ENCODE measurements around the gene ITFG2. TPM values are rescaled to one million over a fixed set of nuclear protein-coding genes. Genes with fewer than 3 reads are reported as not detected.

ITFG2 gene
- total RNA-seq, 4 donors from 2014 or later, result 11.9 to 29.0 (median 22.1) TPM

GRCh38 chr12:2826036-2826435 is 13.6 kb downstream of the ITFG2 start:
- Histone ChIP-seq H3K9me3 (no peaks in the 10 kb centered on the region), H3K4me1 (no peaks in the 10 kb centered on the region), H3K4me3 (no peak overlapping the region), H3K27me3 (no peaks in the 10 kb centered on the region), H3K36me3 (peaks cover 0 to 100% of the 10 kb centered on the region in 2 donors), H3K27ac (no peak overlapping the region)
- no peak for ATAC-seq
- 80 to 100% methylated on average over 1 to 2 of the region's 3 CpGs for WGBS, 2 donors (ENCODE audit: low coverage in 1 of 2)
- TF ChIP-seq CTCF (IDR thresholded peaks at IDR 0.05) (no peak), POLR2A (IDR thresholded peaks at IDR 0.05) (no peak), POLR2AphosphoS5 (IDR thresholded peaks at IDR 0.05) (no peak), EP300 (IDR thresholded peaks at IDR 0.05) (no peak)

GRCh38 chr12:2826721-2827515 is 14.4 kb downstream of the ITFG2 start:
- H3K27ac ChIP-seq, result no peak overlapping the region
- H3K36me3 ChIP-seq, result peaks cover 0 to 100% of the 10 kb centered on the region in 2 donors
- H3K9me3 ChIP-seq, result no peaks in the 10 kb centered on the region
- no peaks in the 10 kb centered on the region for H3K27me3 ChIP-seq
- no peak for ATAC-seq
- no peak overlapping the region for H3K4me3 ChIP-seq
- TF ChIP-seq CTCF (IDR thresholded peaks at IDR 0.05) (no peak), POLR2A (IDR thresholded peaks at IDR 0.05) (no peak), EP300 (IDR thresholded peaks at IDR 0.05) (no peak), POLR2AphosphoS5 (IDR thresholded peaks at IDR 0.05) (no peak)
- 20 to 92% methylated on average over 1 to 7 of the region's 14 CpGs for WGBS, 2 donors (ENCODE audit: low coverage in 1 of 2)
- no peaks in the 10 kb centered on the region for H3K4me1 ChIP-seq

- peaks cover 0 to under 1% (median 0%) of the 10 kb centered on the region in 3 donors for H3K4me1 ChIP-seq
- H3K27me3 ChIP-seq, result peaks cover under 1% of the 10 kb centered on the region
- no peak overlapping the region for H3K27ac ChIP-seq
- no peaks in the 10 kb centered on the region for H3K9me3 ChIP-seq
- 86 to 95% methylated on average over 5 to 6 of the region's 6 CpGs for WGBS, 2 donors (ENCODE audit: low coverage in 1 of 2)
- H3K4me3 ChIP-seq, result no peak overlapping the region
- TF ChIP-seq EP300 (IDR thresholded peaks at IDR 0.05), result no peak
- no peak for TF ChIP-seq CTCF (IDR thresholded peaks at IDR 0.05)
- no peak for TF ChIP-seq POLR2AphosphoS5 (IDR thresholded peaks at IDR 0.05)
- no peak for TF ChIP-seq POLR2A (IDR thresholded peaks at IDR 0.05)
- peaks cover 0 to 79% of the 10 kb centered on the region in 2 donors for H3K36me3 ChIP-seq
- no peak for ATAC-seq
These were observed 16.8 kb downstream of the ITFG2 start for GRCh38 chr12:2829275-2829674.

GRCh38 chr12:2832550-2833127 is 20.2 kb downstream of the ITFG2 start:
- ATAC-seq, result no peak
- WGBS, 2 donors (ENCODE audit: low coverage in 1 of 2), result 56 to 72% methylated on average over 3 to 5 of the region's 6 CpGs
- no peak overlapping the region for H3K4me3 ChIP-seq

More at GRCh38 chr12:2832550-2833127, 20.2 kb downstream of the ITFG2 start:
- H3K27ac ChIP-seq, result peak overlapping the region in 1 of 4 donors; percentile 69
- H3K9me3 ChIP-seq, result no peaks in the 10 kb centered on the region
- peaks cover 0 to 46% of the 10 kb centered on the region in 2 donors for H3K36me3 ChIP-seq
- TF ChIP-seq POLR2AphosphoS5 (IDR thresholded peaks at IDR 0.05) (no peak), POLR2A (IDR thresholded peaks at IDR 0.05) (no peak), CTCF (IDR thresholded peaks at IDR 0.05) (no peak), EP300 (IDR thresholded peaks at IDR 0.05) (no peak)
- H3K27me3 ChIP-seq, result peaks cover 24% of the 10 kb centered on the region
- peaks cover 0 to 13% (median 10%) of the 10 kb centered on the region in 3 donors for H3K4me1 ChIP-seq
